ENCODE data around the gene KERA. TPM values are rescaled to one million over a fixed set of nuclear protein-coding genes. Genes with fewer than 3 reads are reported as not detected.

Gene KERA
- total RNA-seq, 1 donor from 2014 or later: not detected

DNA sequence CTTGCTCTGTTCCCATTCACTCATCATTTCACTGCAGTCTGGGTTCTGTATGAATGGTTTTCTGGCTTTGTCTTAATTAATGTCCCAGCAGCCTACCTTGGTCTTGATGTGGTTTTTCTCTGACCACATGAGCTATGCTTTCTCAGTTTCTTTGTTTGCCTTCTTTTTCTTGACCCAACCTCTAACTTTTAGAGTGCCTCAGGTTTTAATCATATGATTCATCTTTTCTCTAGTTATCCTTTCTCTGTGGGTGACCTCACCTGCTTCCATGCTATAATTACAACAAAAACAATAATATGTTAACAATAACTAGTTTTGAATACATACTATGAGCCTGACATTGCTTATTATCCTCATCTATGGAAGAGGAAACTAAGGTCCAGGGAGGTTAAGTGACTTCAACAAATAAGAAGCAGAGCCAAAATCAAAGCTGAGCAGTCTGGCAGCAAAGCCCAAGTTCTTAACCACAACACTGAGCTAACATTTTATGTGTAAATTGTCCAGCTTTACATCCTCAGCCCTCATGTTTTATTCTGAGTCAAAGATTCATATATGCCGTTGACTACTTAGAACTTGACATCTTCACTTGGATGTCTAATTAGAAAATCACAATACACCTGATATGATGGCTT lies 48.4 kb downstream of the KERA start:
- DNase-seq (ENCODE audit: low spot score): no peak

- DNase-seq (ENCODE audit: low spot score): no peak
These were observed 50.1 kb downstream of the KERA start for GRCh38 chr12:91007531-91008290.

DNA sequence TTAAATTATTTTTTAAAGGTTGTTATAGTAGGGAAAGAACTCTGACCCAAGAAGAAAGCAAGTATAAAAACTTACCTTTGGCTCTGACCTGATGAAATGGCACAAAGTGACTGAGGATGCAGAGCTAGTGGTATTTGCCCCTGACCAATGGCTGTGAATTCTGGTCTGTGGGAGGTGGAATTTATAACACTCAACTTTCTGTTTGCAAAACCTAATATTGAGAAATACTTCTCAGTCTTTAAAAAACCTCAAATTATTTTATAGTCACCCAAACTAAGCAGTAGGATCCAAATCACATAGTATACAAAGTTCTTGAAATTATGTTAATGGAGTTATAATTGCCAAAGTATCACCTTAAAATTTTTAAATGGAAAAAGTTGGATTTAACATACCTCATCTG lies 53.0 kb downstream of the KERA start, which contains the start of gene EPYC:
EPYC (minus strand) TSS at position 101 of the 400 bp plus-strand sequence. CDS start 2,407 bp downstream, outside the sequence.
- DNase-seq (ENCODE audit: low spot score): no peak

- DNase-seq (ENCODE audit: low spot score): no peak
These were observed 54.1 kb downstream of the KERA start for GRCh38 chr12:91003737-91004136.

DNA sequence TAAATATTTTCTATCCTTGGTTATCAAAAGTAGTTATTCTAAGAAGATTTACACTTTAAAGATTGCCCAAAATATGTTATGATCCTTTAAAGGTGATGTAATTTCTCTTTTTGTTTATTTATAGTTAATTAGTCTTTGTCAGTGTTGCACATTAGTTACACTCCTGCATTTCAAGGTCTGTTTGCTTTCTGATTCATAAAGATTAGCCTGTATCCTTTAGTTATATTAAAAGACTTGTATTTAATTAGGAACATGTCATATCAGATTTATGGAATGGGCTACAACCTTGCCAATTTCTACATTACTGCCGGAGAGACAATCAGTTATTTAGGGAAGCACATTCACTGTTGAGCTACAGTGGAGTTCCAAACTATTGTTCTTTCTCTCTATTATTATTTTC lies 56.5 kb downstream of the KERA start:
- DNase-seq (ENCODE audit: low spot score): no peak

Other genes starting within 250 kb of the KERA start
- gene CCER1, start 102.8 kb downstream of the KERA start, total RNA-seq: not detected
- not detected for gene EPYC, start 53.1 kb downstream of the KERA start, total RNA-seq
- gene LUM, start 53.5 kb upstream of the KERA start, total RNA-seq: 104 TPM
- 540 TPM for gene DCN, start 124.8 kb upstream of the KERA start, total RNA-seq